UCSD-AML1 (cell line): ENCODE data around the gene TMEM116.
"Not testable (repeated sequence)": the region's sequence is repeated elsewhere in the genome, so short reads cannot be mapped to it uniquely, and the experiment has no call there.

Source experiments
- DNase-seq: peaks from one replicate; lab custom pipeline; 2025; ENCODE audit not compliant: unreplicated experiment; lab: John Stamatoyannopoulos, UW

The TMEM116 gene

GRCh38 chr12:112010415-112011344 lies 2.3 kb downstream of the TMEM116 start:
- DNase-seq, result no peak

GRCh38 chr12:112009596-112009995 lies 3.4 kb downstream of the TMEM116 start:
- DNase-seq, result not testable (repeated sequence)

- no peak for DNase-seq
These were observed 4.0 kb downstream of the TMEM116 start for GRCh38 chr12:112008918-112009317.

- DNase-seq, result no peak
These were observed 5.0 kb downstream of the TMEM116 start for GRCh38 chr12:112007945-112008344.

- DNase-seq, result no peak
These were observed 7.3 kb downstream of the TMEM116 start for GRCh38 chr12:112005419-112006395.

GRCh38 chr12:112004041-112004440 lies 8.9 kb downstream of the TMEM116 start:
- no peak for DNase-seq

- DNase-seq, result no peak
These were observed 11.4 kb downstream of the TMEM116 start for GRCh38 chr12:112001576-112001975.

GRCh38 chr12:112000820-112001219 lies 12.1 kb downstream of the TMEM116 start:
- no peak for DNase-seq

- DNase-seq, result not testable (repeated sequence)
These were observed 13.8 kb downstream of the TMEM116 start for GRCh38 chr12:111999129-111999528.

GRCh38 chr12:111998015-111998414 lies 14.9 kb downstream of the TMEM116 start:
- no peak for DNase-seq

GRCh38 chr12:111997300-111997699 lies 15.7 kb downstream of the TMEM116 start:
- DNase-seq, result no peak

GRCh38 chr12:111995782-111996480 lies 17.0 kb downstream of the TMEM116 start:
- DNase-seq, result no peak

- DNase-seq, result not testable (repeated sequence)
These were observed 18.5 kb downstream of the TMEM116 start for GRCh38 chr12:111994211-111995111.

GRCh38 chr12:111993292-111994150 lies 19.4 kb downstream of the TMEM116 start:
- no peak for DNase-seq

- no peak for DNase-seq
These were observed 20.5 kb downstream of the TMEM116 start for GRCh38 chr12:111992464-111992863.

GRCh38 chr12:111991946-111992345 lies 21.0 kb downstream of the TMEM116 start:
- DNase-seq, result no peak

GRCh38 chr12:111991535-111991934 lies 21.4 kb downstream of the TMEM116 start:
- no peak for DNase-seq

GRCh38 chr12:111984820-111985219 lies 28.1 kb downstream of the TMEM116 start:
- DNase-seq, result no peak

GRCh38 chr12:111981987-111982386 lies 31.0 kb downstream of the TMEM116 start:
- DNase-seq, result no peak
